IPS-20b (cell line): Measurements from ENCODE around the gene GRPEL1.

Source experiments
- H3K27ac ChIP-seq: one replicate; pipeline ENCODE4 v1.5.1; 2013; ENCODE audit warnings: low read length
- H3K27me3 ChIP-seq: 2 replicates; pipeline ENCODE4 v1.6.1; 2013; ENCODE audit warnings: mild to moderate bottlenecking, low read length, inconsistent platforms; ENCODE audit not compliant: insufficient read depth
- H3K36me3 ChIP-seq: 2 replicates; pipeline ENCODE4 v1.6.1; 2013; ENCODE audit warnings: low read depth, mild to moderate bottlenecking, inconsistent platforms, low read length, moderate library complexity; ENCODE audit not compliant: insufficient read depth
- H3K4me1 ChIP-seq: 2 replicates; pipeline ENCODE4 v1.6.1; 2013; ENCODE audit warnings: mild to moderate bottlenecking, control low read depth, inconsistent platforms, low read length, moderate library complexity; ENCODE audit not compliant: insufficient read depth
- H3K4me3 ChIP-seq: 2 replicates; pipeline ENCODE4 v1.5.1; 2013; ENCODE audit warnings: mild to moderate bottlenecking, low read length, inconsistent platforms
- H3K9ac ChIP-seq: 2 replicates; pipeline ENCODE4 v1.6.1; 2013; ENCODE audit warnings: low read depth, mild to moderate bottlenecking, inconsistent platforms, low read length, moderate library complexity
- H3K9me3 ChIP-seq: 2 replicates; pipeline ENCODE4 v1.6.1; 2013; ENCODE audit warnings: mild to moderate bottlenecking, low read depth, low read length, inconsistent platforms; ENCODE audit not compliant: insufficient read depth

The GRPEL1 gene

GRCh38 chr4:7041801-7042502 lies 25.9 kb downstream of the GRPEL1 start:
- H3K4me3 ChIP-seq = peak overlapping the region; percentile 73
- H3K36me3 ChIP-seq = no peaks in the 10 kb centered on the region
- H3K9ac ChIP-seq = peak overlapping the region; percentile 32; the same call in 1 of the 2 replicates
- no peaks in the 10 kb centered on the region for H3K9me3 ChIP-seq
- H3K27me3 ChIP-seq = peaks cover 35% of the 10 kb centered on the region
- H3K27ac ChIP-seq = no peak overlapping the region
- peaks cover 8% of the 10 kb centered on the region; the same call in 1 of the 2 replicates for H3K4me1 ChIP-seq

GRCh38 chr4:7041246-7041645 lies 26.6 kb downstream of the GRPEL1 start:
- peaks cover 8% of the 10 kb centered on the region; the same call in 1 of the 2 replicates for H3K4me1 ChIP-seq
- no peak overlapping the region for H3K27ac ChIP-seq
- H3K9ac ChIP-seq = no peak overlapping the region
- H3K27me3 ChIP-seq = peaks cover 35% of the 10 kb centered on the region
- no peaks in the 10 kb centered on the region for H3K36me3 ChIP-seq
- H3K4me3 ChIP-seq = no peak overlapping the region
- H3K9me3 ChIP-seq = no peaks in the 10 kb centered on the region

DNA sequence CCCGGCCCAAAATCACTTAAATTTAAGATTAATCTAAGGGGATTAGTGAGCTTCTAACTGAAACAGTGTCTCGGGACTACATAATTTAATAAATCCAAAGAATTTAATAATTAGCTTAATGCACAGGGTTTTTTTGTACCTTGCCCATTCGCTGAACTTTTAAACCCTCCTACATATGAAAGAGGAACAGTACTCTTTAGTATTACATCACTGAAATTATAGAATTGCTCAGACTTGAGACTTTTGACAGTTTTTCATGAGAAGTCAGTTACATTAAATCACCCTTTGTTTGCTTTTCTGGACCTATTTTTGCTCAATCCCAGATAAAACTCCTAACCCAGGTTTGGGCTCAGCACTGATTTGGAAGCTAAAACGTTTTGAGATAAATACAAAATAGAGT lies 27.1 kb downstream of the GRPEL1 start:
- Histone ChIP-seq H3K27me3 (peaks cover 35% of the 10 kb centered on the region), H3K9ac (no peak overlapping the region), H3K9me3 (no peaks in the 10 kb centered on the region), H3K36me3 (no peaks in the 10 kb centered on the region), H3K4me1 (peaks cover 8% of the 10 kb centered on the region; the same call in 1 of the 2 replicates), H3K4me3 (no peak overlapping the region), H3K27ac (no peak overlapping the region)

DNA sequence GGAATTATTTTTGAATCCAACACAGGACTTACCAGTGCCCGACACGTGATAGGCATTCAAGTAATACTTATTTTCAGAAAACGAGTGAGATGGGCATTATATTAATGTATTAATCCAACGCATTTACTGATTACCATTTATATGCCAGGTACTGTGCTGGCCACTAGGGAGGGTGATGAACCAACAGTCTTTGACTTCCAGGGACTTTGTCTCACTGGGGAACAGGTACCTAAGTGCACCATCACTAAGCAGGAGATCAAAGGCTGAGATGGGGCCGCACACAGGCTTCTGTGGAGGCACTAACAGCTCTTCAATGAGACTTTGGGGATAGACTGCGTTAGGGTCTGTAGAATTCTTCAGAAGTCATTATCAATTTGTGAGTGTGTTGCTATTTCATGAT lies 30.4 kb downstream of the GRPEL1 start:
- Histone ChIP-seq H3K27me3 (peaks cover 23% of the 10 kb centered on the region), H3K36me3 (peaks cover 4% of the 10 kb centered on the region; the same call in 1 of the 2 replicates), H3K4me3 (no peak overlapping the region), H3K27ac (no peak overlapping the region), H3K9ac (no peak overlapping the region), H3K9me3 (no peaks in the 10 kb centered on the region), H3K4me1 (no peaks in the 10 kb centered on the region)

- H3K9me3 ChIP-seq = no peaks in the 10 kb centered on the region
- no peak overlapping the region for H3K9ac ChIP-seq
- no peak overlapping the region for H3K27ac ChIP-seq
- H3K27me3 ChIP-seq = no peaks in the 10 kb centered on the region
- H3K36me3 ChIP-seq = peaks cover 33% of the 10 kb centered on the region
- no peak overlapping the region for H3K4me3 ChIP-seq
- no peaks in the 10 kb centered on the region for H3K4me1 ChIP-seq
Observed at GRCh38 chr4:7034262-7035081, 33.4 kb downstream of the GRPEL1 start.

DNA sequence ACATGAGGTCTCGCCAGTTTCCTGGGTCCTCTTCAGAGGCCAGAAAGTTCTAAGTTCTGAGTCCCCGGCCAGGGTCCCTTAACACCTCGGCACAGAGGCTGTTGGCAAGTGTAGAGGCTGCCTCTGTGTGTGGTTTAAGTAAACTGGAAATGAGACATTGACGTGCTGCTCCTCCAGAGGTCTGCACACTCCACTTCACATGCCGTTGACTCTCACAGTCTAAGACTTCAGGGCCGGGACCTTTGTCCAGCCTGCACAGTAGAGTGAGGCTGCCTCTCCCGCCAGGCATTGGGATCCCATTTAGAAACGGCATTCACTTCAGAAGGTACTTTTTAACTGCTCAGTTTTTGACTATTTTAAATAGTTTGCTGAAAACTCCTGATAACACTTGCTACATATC lies 35.3 kb downstream of the GRPEL1 start:
- Histone ChIP-seq H3K9me3 (no peaks in the 10 kb centered on the region), H3K27me3 (no peaks in the 10 kb centered on the region), H3K27ac (no peak overlapping the region), H3K4me1 (no peaks in the 10 kb centered on the region), H3K36me3 (peaks cover 47% of the 10 kb centered on the region), H3K9ac (no peak overlapping the region), H3K4me3 (no peak overlapping the region)

DNA sequence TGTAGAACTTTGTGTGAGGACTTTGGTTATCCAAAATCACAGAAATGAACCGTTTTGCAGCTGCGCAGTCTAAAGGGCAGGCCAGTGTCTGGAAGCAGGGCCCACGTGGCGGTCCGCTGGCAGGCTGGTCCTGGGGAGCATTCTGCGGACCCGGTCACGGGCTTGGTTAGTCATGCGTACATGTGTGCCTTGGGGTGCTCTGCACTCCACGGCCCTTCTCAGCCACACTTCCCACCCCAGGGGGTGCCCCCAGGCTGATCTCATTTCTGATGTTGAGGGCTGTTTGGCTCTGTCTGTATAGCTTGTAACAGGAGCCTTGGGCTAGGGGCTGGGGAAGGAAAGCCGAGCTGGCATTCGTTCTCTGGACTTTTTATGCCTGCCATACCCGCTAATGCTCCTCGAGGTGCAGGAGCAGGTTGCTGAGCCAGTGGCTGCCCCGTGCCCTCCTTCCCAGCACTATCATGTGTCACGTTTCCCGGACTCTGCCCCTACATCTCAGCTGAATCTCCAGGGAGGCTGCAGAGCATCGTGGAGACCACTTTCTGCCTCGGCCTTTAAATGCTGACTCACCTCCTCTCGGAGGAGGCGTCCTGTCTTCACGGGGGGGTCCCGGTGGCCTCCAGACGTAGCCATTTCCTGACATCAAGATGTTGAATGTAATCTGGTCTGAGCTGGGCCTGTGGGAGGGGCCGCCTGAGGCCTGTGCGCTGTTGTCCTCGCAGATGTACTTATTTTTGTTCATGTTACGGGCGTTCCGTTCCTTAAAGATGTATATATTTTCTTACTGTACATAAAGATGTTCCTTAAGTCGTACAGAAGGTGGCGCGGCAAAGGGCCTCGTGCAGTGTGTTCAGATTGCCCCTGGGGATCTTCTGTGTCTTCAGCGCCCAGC lies 36.1 kb downstream of the GRPEL1 start:
- H3K27ac ChIP-seq = no peak overlapping the region
- H3K9ac ChIP-seq = no peak overlapping the region
- H3K9me3 ChIP-seq = no peaks in the 10 kb centered on the region

GRCh38 chr4:7030856-7031255 lies 37.0 kb downstream of the GRPEL1 start:
- Histone ChIP-seq H3K27me3 (no peaks in the 10 kb centered on the region), H3K36me3 (peaks cover 64% of the 10 kb centered on the region), H3K4me3 (no peak overlapping the region), H3K4me1 (no peaks in the 10 kb centered on the region), H3K9ac (no peak overlapping the region), H3K9me3 (no peaks in the 10 kb centered on the region), H3K27ac (no peak overlapping the region)

More for the DNA sequence above, 36.1 kb downstream of the GRPEL1 start:
- Histone ChIP-seq H3K4me1 (no peaks in the 10 kb centered on the region), H3K36me3 (peaks cover 55% of the 10 kb centered on the region), H3K27me3 (no peaks in the 10 kb centered on the region), H3K4me3 (no peak overlapping the region)

DNA sequence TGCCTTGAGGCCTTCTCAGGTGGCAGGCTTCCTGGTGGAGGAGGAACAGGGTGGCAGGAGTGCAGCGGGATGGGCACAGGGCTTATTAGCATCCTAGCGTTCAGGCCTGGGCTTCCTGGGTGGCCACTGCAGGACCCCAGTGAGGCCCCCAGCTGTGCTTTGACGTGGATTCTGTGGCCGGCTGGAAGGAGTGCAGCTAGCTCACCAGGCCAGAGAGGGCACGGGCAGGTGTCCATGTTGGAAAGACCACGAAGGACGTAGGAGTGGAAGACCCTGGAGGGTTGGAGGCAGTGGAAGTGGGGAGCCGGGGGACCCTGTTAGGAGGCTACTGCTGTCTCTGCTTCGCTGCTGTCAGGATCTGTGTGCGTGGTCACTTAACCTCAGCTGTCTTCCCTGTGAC lies 37.9 kb downstream of the GRPEL1 start:
- H3K27ac ChIP-seq = no peak overlapping the region
- no peak overlapping the region for H3K9ac ChIP-seq
- peaks cover 74% of the 10 kb centered on the region for H3K36me3 ChIP-seq
- H3K4me3 ChIP-seq = no peak overlapping the region
- no peaks in the 10 kb centered on the region for H3K9me3 ChIP-seq
- H3K4me1 ChIP-seq = no peaks in the 10 kb centered on the region
- no peaks in the 10 kb centered on the region for H3K27me3 ChIP-seq

- Histone ChIP-seq H3K27ac (no peak overlapping the region), H3K27me3 (no peaks in the 10 kb centered on the region), H3K36me3 (peaks cover 79% of the 10 kb centered on the region), H3K9ac (no peak overlapping the region), H3K4me3 (no peak overlapping the region), H3K4me1 (no peaks in the 10 kb centered on the region), H3K9me3 (no peaks in the 10 kb centered on the region)
Observed at GRCh38 chr4:7029212-7029611, 38.7 kb downstream of the GRPEL1 start.

DNA sequence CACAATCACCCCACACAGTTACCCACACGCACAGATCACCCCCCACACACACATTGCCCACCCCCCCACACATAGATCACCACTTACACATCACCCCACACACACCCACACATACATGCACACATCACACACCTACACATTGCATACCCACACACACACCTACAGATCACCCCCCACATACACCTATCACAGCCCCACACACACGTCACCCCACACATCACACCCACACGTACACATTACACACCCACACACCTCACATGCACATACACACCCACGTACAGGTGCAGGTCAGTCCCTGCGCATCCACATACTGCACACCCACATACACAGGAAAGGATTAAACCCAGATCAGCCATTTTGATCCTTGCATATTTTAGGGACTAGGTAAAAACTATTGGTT lies 40.0 kb downstream of the GRPEL1 start:
- no peaks in the 10 kb centered on the region for H3K27me3 ChIP-seq
- no peaks in the 10 kb centered on the region for H3K9me3 ChIP-seq
- no peak overlapping the region for H3K9ac ChIP-seq
- H3K4me3 ChIP-seq = no peak overlapping the region
- no peaks in the 10 kb centered on the region for H3K4me1 ChIP-seq
- H3K27ac ChIP-seq = no peak overlapping the region
- H3K36me3 ChIP-seq = peaks cover 89% of the 10 kb centered on the region
